Mesenchymal stem cell (in vitro differentiated cells and primary cell): Measurements from ENCODE around the gene RC3H2.
A peak's percentile ranks its signal among the peaks of the same experiment; 100 is the strongest.
"Not testable (repeated sequence)": the region's sequence is repeated elsewhere in the genome, so short reads cannot be mapped to it uniquely, and the experiment has no call there.

Experiments
- DNase-seq: peaks from one replicate; pipeline ENCODE4 v3.0.0-alpha.2; 2013
- H2AFZ ChIP-seq: one replicate; pipeline ENCODE4 v1.6.1; 2013; ENCODE audit warnings: low read depth, mild to moderate bottlenecking, control low read depth, inconsistent platforms, low read length, moderate library complexity
- H2AK5ac ChIP-seq: 2 replicates; pipeline ENCODE4 v1.6.1; 2013; ENCODE audit warnings: low read length, moderate library complexity, mild to moderate bottlenecking, inconsistent platforms; ENCODE audit not compliant: severe bottlenecking
- H2BK120ac ChIP-seq: one replicate; pipeline ENCODE4 v1.6.1; 2013; ENCODE audit warnings: low read depth, mild to moderate bottlenecking, inconsistent platforms, low read length, moderate library complexity
- H2BK12ac ChIP-seq, 2 experiments: one replicate each; pipeline ENCODE4 v1.6.1; 2013; ENCODE audit warnings: inconsistent platforms in 2 of 2, low read length in 2 of 2, mild to moderate bottlenecking in 2 of 2, moderate library complexity in 2 of 2, control low read depth in 1 of 2
- H2BK15ac ChIP-seq: one replicate; pipeline ENCODE4 v1.6.1; 2013; ENCODE audit warnings: mild to moderate bottlenecking, low read depth, inconsistent platforms; ENCODE audit not compliant: poor library complexity, severe bottlenecking
- H2BK5ac ChIP-seq: 2 replicates; pipeline ENCODE4 v1.6.1; 2013; ENCODE audit warnings: low read depth, mild to moderate bottlenecking, low read length, control low read depth, inconsistent platforms; ENCODE audit not compliant: poor library complexity, severe bottlenecking
- H3K14ac ChIP-seq, 2 experiments: one replicate each; pipeline ENCODE4 v1.6.1; 2013; ENCODE audit warnings: inconsistent platforms in 2 of 2, low read length in 2 of 2, control low read depth in 1 of 2, mild to moderate bottlenecking in 1 of 2, moderate library complexity in 1 of 2
- H3K18ac ChIP-seq, 2 experiments: one replicate each; pipeline ENCODE4 v1.6.1; 2013; ENCODE audit warnings: inconsistent platforms in 2 of 2, low read length in 2 of 2, control low read depth in 1 of 2, low read depth in 1 of 2, mild to moderate bottlenecking in 1 of 2
- H3K23ac ChIP-seq, 2 experiments: one replicate each; pipeline ENCODE4 v1.6.1; 2013; ENCODE audit warnings: inconsistent platforms in 2 of 2, low read length in 2 of 2, mild to moderate bottlenecking in 2 of 2, moderate library complexity in 2 of 2, control low read depth in 1 of 2
- H3K27ac ChIP-seq: 2 replicates; pipeline ENCODE4 v1.5.1; 2013; ENCODE audit warnings: mild to moderate bottlenecking, moderate library complexity, low read length, control low read depth, inconsistent platforms; ENCODE audit not compliant: poor library complexity, severe bottlenecking
- H3K27me3 ChIP-seq, 2 experiments: 2 replicates each; pipeline versions ENCODE4 v1.6.1 to v1.7.0; 2013; ENCODE audit warnings: low read length in 2 of 2, mild to moderate bottlenecking in 2 of 2, moderate library complexity in 2 of 2, control low read depth in 1 of 2, inconsistent platforms in 1 of 2; ENCODE audit not compliant: control insufficient read depth in 1 of 2, insufficient read depth in 1 of 2
- H3K36me3 ChIP-seq, 2 experiments: 2 replicates each; pipeline versions ENCODE4 v1.6.1 to v1.7.0; 2013; ENCODE audit warnings: low read length in 2 of 2, control low read depth in 1 of 2, inconsistent platforms in 1 of 2, low read depth in 1 of 2, mild to moderate bottlenecking in 1 of 2; ENCODE audit not compliant: insufficient read depth in 2 of 2, control insufficient read depth in 1 of 2
- H3K4ac ChIP-seq, 2 experiments: one replicate each; pipeline ENCODE4 v1.6.1; 2013; ENCODE audit warnings: inconsistent platforms in 2 of 2, low read length in 2 of 2, mild to moderate bottlenecking in 2 of 2, moderate library complexity in 2 of 2, control low read depth in 1 of 2, low read depth in 1 of 2
- H3K4me1 ChIP-seq: 2 replicates; pipeline ENCODE4 v1.6.1; 2013; ENCODE audit warnings: low read depth, low read length, control low read depth; ENCODE audit not compliant: control insufficient read depth, insufficient read depth
- H3K4me2 ChIP-seq: 2 replicates; pipeline ENCODE4 v1.6.1; 2013; ENCODE audit warnings: low read length, mild to moderate bottlenecking, inconsistent platforms; ENCODE audit not compliant: poor library complexity, severe bottlenecking
- H3K4me3 ChIP-seq, 2 experiments: 2 replicates each; pipeline versions ENCODE4 v1.5.1 to v1.7.0; 2013; ENCODE audit warnings: low read length in 2 of 2, mild to moderate bottlenecking in 2 of 2, control low read depth in 1 of 2, low read depth in 1 of 2; ENCODE audit not compliant: insufficient read depth in 1 of 2
- H3K79me1 ChIP-seq: replicated peaks from 2 replicates; pipeline ENCODE4 v1.6.1; 2013; ENCODE audit warnings: mild to moderate bottlenecking, control low read depth, low read length, inconsistent platforms; ENCODE audit not compliant: poor library complexity, severe bottlenecking
- H3K9ac ChIP-seq: 2 replicates; pipeline ENCODE4 v1.7.0; 2013; ENCODE audit warnings: mild to moderate bottlenecking, low read length, moderate library complexity
- H3K9me3 ChIP-seq: 2 replicates; pipeline ENCODE4 v1.7.0; 2013; ENCODE audit warnings: mild to moderate bottlenecking, low read length; ENCODE audit not compliant: control insufficient read depth
- H4K8ac ChIP-seq: one replicate; pipeline ENCODE4 v1.6.1; 2013; ENCODE audit warnings: inconsistent platforms, mild to moderate bottlenecking, low read length, moderate library complexity
- H4K91ac ChIP-seq: one replicate; pipeline ENCODE4 v1.6.1; 2013; ENCODE audit warnings: mild to moderate bottlenecking, low read length, inconsistent platforms
- WGBS: methylation state at CpG from one replicate; pipeline ENCODE4 v1.1.7; 2013; ENCODE audit warnings: mixed read lengths; 5-methylcytosine and 5-hydroxymethylcytosine counted together

Gene RC3H2

GRCh38 chr9:122844137-122844536 lies 61.0 kb downstream of the RC3H2 start:
- no peaks in the 10 kb centered on the region for H3K4me1 ChIP-seq
- no CpG with 5 or more reads among the region's 1 CpG for WGBS
- H3K14ac ChIP-seq: no peak overlapping the region
- no peak for DNase-seq
- H3K9me3 ChIP-seq: no peaks in the 10 kb centered on the region
- peaks cover 0 to 41% of the 10 kb centered on the region in 2 experiments for H3K36me3 ChIP-seq
- no peaks in the 10 kb centered on the region for H3K79me1 ChIP-seq
- H2AFZ ChIP-seq: no peak overlapping the region
- no peak overlapping the region for H3K23ac ChIP-seq
- H2BK15ac ChIP-seq: no peak overlapping the region
- H4K8ac ChIP-seq: no peak overlapping the region
- H3K4ac ChIP-seq: no peak overlapping the region
- H4K91ac ChIP-seq: no peak overlapping the region
- no peak overlapping the region for H3K4me3 ChIP-seq
- no peak overlapping the region for H3K18ac ChIP-seq
- no peak overlapping the region for H2BK5ac ChIP-seq
- H2BK120ac ChIP-seq: no peak overlapping the region
- H2BK12ac ChIP-seq: no peak overlapping the region
- H3K27ac ChIP-seq: no peak overlapping the region
- H3K4me2 ChIP-seq: no peak overlapping the region
- H2AK5ac ChIP-seq: no peak overlapping the region
- no peaks in the 10 kb centered on the region for H3K27me3 ChIP-seq
- H3K9ac ChIP-seq: no peak overlapping the region

- Histone ChIP-seq H2BK12ac (no peak overlapping the region), H3K79me1 (no peaks in the 10 kb centered on the region), H3K36me3 (peaks cover 0 to 15% of the 10 kb centered on the region in 2 experiments), H4K91ac (no peak overlapping the region), H3K23ac (no peak overlapping the region), H2AK5ac (no peak overlapping the region), H3K27me3 (no peaks in the 10 kb centered on the region), H3K4me3 (no peak overlapping the region), H2AFZ (no peak overlapping the region), H3K9me3 (no peaks in the 10 kb centered on the region), H3K18ac (no peak overlapping the region), H3K27ac (no peak overlapping the region), H3K14ac (no peak overlapping the region), H2BK5ac (no peak overlapping the region), H3K4me2 (no peak overlapping the region), H2BK15ac (no peak overlapping the region), H3K4me1 (no peaks in the 10 kb centered on the region), H2BK120ac (no peak overlapping the region), H3K9ac (no peak overlapping the region), H3K4ac (no peak overlapping the region), H4K8ac (no peak overlapping the region)
- WGBS: 95% methylated on average over 3 of the region's 4 CpGs
- no peak for DNase-seq
Observed at GRCh38 chr9:122841501-122841900, 63.7 kb downstream of the RC3H2 start.

- not testable (repeated sequence) for H3K27me3 ChIP-seq, H3K4me1 ChIP-seq, DNase-seq, H2BK12ac ChIP-seq, H3K23ac ChIP-seq, H4K91ac ChIP-seq, H2BK120ac ChIP-seq, H2BK5ac ChIP-seq, H3K79me1 ChIP-seq, H3K36me3 ChIP-seq, H4K8ac ChIP-seq, H3K9me3 ChIP-seq, H2AFZ ChIP-seq, H3K18ac ChIP-seq, H3K4me2 ChIP-seq, H3K9ac ChIP-seq, H3K27ac ChIP-seq, H3K4me3 ChIP-seq, H2AK5ac ChIP-seq, H2BK15ac ChIP-seq, H3K4ac ChIP-seq
- 68% methylated on average over 2 of the region's 3 CpGs for WGBS
- H3K14ac ChIP-seq: peak overlapping the region in 1 of 2 experiments; percentile 11
Observed at GRCh38 chr9:122838441-122838840, 66.7 kb downstream of the RC3H2 start.

GRCh38 chr9:122837266-122837850 lies 67.8 kb downstream of the RC3H2 start:
- H3K27me3 ChIP-seq: no peaks in the 10 kb centered on the region
- no peak overlapping the region for H3K14ac ChIP-seq
- no peak overlapping the region for H2BK5ac ChIP-seq
- no peaks in the 10 kb centered on the region for H3K36me3 ChIP-seq
- no peak overlapping the region for H2AFZ ChIP-seq
- no peak overlapping the region for H3K27ac ChIP-seq
- H3K9ac ChIP-seq: no peak overlapping the region
- no peaks in the 10 kb centered on the region for H3K79me1 ChIP-seq
- no peak overlapping the region for H3K18ac ChIP-seq
- no peaks in the 10 kb centered on the region for H3K4me1 ChIP-seq
- no peak overlapping the region for H3K23ac ChIP-seq
- WGBS: 96% methylated on average over 14 of the region's 14 CpGs
- H3K4ac ChIP-seq: no peak overlapping the region
- no peak overlapping the region for H3K4me3 ChIP-seq
- H2BK120ac ChIP-seq: no peak overlapping the region
- no peak overlapping the region for H2BK12ac ChIP-seq
- no peaks in the 10 kb centered on the region for H3K9me3 ChIP-seq
- H2AK5ac ChIP-seq: no peak overlapping the region
- no peak overlapping the region for H3K4me2 ChIP-seq
- no peak overlapping the region for H2BK15ac ChIP-seq
- no peak overlapping the region for H4K8ac ChIP-seq
- H4K91ac ChIP-seq: no peak overlapping the region
- no peak for DNase-seq
